Raji (cell line): Measurements from ENCODE around the gene RTN1.

Experiments
- POLR2A ChIP-seq: IDR thresholded peaks from 2 replicates; pipeline ENCODE4 v1.6.1; 2011; ENCODE audit warnings: low read depth, low read length, control low read depth; ENCODE audit not compliant: insufficient read depth

Gene RTN1

DNA sequence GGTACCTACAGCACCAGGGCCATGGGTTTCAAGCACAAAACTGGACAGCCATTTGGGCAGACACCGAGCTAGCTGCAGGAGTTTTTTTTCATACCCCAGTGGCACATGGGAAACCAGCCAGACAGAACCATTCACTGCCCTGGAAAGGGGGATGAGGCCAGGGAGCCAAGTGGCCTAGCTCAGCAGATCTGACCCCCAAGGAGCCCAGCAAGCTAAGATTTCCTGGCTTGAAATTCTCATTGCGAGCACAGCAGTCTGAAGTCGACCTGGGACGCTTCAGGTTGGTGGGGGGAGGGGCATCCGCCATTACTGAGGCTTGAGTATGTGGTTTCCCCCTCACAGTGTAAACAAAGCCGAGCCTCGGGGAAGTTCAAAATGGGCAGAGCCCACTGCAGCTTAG is 212.8 kb downstream of the RTN1 start:
- no peak for TF ChIP-seq POLR2A

DNA sequence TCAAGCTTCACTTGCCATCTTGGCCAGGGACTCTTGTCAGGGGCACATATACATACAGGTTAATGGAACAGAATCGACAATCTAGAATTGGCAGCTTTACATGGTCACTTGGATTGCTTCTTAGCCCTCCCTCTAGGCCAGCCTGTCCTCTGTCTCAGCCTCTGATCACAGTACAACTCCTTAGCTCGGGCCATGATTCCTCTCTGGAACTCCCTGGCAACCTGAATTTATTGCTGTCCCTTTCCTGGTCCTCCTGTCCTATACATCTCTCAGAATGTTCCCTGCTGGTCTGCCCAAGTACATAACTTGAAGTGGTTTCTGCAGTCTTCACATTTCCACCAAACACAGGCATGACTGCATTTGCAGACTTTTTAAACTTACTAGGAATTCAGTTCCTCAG is 214.1 kb downstream of the RTN1 start:
- TF ChIP-seq POLR2A: no peak

DNA sequence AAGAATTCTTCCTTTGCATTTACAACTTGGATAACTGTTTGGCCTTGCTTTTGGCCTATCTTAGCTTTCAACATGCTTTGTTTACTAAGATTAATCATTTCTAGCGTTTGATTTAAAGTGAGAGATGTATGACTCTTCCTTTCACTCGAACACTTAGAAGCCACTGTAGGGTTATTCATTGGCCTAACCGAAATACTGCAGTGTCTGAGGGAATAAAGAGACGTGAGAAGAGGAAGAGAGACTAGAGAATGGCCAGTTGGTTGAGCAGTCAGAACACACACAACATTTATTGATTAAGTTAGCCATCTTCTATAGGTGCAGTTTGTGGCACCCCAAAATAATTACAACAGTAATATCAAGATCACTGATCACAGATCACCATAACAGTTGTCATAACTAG is 231.7 kb downstream of the RTN1 start:
- TF ChIP-seq POLR2A: no peak

DNA sequence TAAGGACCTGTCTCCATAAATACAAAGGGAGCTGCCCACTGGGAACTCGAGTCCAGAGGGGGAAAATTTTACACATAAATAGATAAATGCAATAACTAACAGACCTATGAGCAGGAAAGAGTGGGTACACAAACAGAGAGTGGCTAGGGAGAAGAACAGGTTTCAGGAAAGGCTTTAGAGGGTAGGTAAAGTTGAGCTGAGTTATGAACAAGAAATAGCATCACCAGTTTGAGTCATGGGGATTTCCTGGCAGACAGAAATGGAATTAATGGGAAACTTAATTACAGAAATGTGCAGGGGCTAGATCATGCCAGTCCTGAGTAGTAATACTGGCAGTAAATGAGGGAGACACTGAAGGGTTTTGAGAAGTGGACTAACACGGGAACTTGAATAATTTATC is 236.0 kb downstream of the RTN1 start:
- no peak for TF ChIP-seq POLR2A

DNA sequence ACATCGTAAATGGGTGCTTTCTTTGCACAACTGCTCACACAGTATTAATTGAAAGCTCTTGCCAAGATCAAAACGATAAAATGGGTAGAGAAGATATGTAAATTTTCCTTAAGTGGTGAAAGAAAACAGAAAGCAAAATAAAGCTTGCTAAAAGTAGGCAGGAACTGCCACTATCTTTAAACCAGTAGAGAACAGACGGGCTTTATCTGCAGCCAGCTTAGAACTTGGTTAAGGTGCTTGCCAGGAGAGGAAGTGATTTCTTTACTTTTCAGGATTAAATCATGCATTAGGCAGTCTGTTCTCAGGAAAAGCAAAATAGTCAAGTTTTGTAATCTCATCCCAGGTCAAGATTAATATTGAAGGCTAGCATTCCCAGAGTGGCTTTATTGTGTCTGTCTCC is 237.1 kb downstream of the RTN1 start:
- TF ChIP-seq POLR2A: no peak

DNA sequence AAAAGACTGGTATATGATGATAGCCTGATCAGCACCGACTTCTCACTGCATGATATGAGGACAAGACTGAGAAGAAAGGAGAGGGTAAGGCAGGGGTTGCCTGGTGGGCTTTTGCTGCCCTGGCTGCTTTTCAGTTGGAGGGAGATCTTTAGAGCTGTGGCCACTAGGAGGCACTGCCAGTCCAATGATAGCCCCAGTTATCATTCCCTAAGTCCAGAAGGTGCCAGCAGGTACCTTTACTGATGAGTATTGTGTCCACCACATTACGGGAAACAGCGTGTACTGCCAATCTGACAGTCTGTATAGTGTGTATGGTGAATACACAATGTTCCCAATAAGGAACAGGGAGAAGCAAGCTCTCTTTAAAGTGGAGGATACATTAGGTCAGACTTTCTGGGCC is 238.2 kb downstream of the RTN1 start:
- TF ChIP-seq POLR2A: no peak

DNA sequence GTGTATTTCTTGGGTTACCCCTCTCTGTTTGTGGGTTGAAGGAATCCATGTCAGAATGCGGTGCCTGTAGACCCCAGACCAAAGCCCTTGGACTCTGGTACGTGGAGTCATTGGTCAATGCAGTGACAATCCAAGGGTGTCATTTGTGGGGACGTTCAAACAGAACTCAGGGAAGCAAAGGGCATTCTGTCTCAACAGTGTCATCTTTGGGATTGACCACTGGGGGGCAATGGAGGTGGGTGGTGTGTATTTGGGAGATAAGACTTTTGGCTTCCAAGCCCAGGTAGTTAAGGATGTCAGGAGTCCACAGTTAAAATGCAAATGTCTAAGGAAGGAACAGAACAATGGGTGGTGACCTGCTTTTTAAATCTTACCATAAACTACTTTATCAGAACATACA is 239.3 kb downstream of the RTN1 start:
- TF ChIP-seq POLR2A: no peak

DNA sequence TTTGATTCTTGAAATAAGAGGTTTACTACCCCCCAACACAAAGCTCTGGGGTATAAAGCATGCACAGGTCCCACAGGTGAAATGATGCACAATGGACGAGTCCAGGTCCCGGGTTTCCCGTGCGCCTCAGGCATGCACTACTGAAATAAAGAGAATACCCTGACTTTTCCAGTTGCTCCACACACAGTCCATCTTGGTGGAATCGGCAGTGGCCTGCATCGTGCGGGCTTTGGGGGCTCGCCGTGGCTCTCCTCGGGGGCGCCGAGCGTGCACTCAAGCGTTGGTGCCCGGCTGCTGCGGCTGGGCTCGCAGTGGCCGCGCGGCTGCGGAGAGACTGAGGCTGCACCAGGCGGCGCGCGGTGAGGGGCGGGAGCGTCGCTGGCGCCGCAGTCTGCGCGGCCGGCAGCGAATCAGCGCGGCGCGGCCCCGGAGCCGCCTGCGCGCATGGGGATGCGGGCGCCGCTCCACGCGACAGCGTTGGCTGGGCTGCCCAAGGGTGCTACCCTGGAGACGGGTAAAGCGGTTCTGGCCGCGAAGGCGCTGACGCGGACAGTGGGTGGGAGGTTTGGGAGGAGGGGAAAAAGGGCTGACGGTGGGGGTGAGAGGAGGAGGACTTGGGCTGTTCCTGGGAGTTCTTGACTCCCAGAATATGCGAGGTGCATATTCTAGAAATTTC is 240.2 kb downstream of the RTN1 start:
- no peak for TF ChIP-seq POLR2A

DNA sequence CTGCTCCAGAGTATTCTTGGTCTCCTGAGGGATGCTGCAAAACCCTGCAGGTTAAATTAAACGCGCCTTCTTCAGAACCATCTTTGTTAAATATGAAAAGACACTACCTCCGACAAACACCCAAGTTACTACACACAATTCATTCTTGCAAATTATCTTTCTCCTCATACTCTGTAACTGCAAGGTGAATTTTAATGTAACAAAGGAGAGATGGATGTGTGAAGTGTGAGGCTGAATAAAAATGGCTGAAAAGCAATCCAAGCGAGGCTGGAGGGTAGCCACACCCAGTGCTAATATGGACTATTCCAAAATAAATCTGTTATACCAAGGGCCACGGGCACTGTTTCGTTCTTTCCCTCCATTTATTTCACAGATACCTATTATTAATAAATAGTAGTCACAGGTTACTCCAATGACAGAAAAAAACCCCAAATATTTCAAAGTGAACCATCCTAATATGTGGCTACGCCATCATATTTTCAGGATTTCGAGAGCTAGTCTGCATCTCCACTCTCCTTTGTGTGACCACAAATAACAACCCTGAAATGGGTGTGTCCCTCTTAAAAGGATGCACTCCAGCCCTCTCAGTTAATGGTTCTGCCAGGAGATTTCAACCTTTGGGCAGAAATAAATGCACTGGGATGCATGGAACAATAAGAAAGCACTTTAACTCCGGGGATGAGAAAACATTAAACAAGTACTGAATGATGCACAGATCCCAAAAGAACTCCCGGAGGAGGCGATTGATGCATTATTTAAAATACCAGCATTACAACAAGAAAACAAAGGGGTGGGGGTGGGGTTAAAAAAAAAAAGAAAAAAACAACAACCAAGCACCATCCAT is 240.9 kb downstream of the RTN1 start:
- TF ChIP-seq POLR2A: no peak

DNA sequence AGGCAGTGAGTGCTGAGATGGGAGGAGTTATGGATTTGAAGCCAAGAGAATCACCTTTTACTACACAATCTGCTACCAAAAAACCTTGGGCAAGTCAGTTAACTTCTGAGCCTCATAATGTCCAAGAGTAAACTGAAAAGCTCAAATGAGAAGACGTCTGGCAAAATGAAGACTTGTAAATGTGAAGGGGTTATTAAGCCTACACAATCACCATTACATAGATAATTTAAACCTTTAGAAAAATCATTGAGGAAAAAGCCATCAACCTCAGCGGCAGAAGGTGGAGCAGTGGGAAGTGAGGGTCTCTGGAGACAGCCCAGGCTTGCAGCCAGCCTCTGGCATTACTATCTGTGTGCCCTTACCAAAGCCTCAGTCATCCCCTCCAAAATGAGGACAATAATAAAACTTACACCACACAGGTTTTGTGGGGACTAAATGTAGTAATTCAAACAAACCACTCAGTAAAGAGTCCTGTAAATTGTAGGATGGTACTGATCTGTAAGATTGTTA is 243.5 kb downstream of the RTN1 start:
- TF ChIP-seq POLR2A: no peak

DNA sequence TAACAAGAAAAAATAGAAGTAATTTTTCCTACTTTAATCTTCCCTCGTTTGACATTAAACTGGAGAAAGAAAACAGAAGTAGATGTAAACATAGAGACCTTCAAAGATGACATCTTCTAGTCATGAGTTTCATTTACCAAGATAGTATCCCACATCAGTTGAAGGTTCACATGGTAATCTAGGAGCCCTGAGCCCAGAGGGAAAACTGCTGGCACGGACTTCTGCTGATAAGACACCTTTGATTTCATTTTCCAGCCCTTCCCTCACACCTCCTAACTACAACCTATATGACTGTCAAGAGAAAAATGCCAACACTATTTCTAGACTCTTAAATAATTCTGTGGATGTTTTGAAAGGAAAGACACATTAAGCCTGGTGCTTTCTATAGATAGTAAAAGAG is 247.9 kb downstream of the RTN1 start:
- no peak for TF ChIP-seq POLR2A

DNA sequence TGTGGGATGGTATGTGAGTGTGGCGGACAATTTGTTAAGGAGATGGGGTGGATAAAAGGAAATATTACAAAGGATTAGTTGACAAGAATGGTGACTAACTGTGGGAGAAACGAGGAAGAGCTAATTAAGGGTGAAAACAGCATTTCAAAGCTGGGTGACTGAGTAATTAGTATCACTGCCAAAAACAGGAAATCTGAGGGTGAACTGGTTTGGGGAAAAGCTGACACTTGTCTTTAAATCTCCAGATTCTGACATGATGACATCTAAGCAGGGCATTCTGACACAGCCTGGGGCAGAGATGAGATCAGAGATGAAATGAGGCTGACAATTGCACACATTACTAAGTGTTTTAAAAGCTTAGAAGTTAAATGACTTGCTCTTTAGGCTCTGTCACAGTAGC is 251.5 kb downstream of the RTN1 start:
- TF ChIP-seq POLR2A: no peak

DNA sequence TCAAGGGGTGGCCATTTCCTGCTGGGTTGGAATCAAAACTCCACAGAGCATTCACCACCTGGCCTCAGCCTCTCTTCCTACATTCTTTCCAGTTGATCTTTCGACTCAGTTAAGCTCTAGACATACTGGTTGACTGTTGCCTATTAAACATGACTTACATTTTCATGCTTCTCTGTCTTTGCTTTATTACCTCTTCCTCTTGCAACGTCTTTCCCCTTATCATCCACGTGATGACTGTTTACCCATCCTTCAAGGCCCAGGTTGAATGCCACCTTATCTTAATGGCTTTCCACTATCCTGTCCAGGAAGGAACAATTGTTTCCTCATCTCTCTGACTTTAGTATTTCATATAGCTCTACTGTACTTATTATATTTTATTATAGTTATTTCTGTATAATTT is 269.5 kb downstream of the RTN1 start:
- TF ChIP-seq POLR2A: no peak

DNA sequence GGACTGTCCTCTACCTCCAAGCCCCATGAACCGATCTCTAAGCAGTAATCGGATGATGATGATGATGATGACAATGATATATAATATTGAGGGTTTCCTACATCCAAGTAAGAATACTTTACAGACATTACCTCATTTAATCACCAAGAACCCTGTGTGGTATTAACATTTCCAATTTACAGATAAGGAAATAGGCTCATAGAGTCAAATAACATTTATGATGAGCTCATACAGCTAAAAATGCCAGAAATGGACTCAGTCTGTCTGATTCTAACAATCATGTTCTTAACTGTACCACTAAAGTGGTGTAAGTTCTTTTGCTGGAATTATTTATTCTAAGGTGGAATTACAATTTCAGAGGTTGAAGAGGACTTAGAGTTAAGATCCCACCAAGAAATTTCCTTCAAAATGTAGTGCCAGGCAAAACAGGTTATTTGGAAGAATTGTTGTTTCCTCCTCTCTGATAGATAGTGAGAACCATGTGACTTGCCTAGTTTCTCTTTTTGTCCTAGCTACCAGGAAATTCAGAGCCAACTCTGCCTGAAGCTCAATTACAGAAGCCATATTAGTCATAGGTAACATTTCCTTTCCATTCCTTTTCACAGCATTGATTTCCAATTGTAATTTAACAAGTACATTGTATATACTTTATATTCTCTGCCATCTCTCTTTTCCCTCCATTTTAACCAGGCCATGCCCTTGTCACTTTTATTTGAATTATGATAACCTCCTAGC is 270.2 kb downstream of the RTN1 start:
- TF ChIP-seq POLR2A: no peak

DNA sequence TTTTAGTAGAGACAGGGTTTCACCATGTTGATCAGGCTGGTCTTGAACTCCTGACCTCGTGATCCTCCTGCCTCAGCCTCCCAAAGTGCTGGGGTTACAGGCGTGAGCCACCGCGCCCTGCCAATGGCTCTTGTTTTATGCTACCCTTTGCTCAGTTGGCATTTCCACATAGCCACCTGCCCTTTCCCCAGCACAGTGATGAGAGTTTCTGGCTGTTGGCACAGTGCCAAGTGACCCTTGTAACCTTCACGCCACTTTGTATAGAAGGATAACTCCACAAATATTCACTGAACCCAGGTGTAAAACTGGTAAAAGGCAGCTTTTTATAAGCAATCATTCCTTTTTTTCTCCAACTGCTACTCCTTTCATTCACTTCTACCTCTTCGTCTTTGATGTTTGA is 275.5 kb downstream of the RTN1 start:
- no peak for TF ChIP-seq POLR2A
